ENCODE results near the gene PI4KA.

- no peak for TF ChIP-seq EZH2phosphoT487 (IDR thresholded peaks at IDR 0.05; ENCODE audit: borderline replicate concordance, low read depth)
- no peak for TF ChIP-seq EP300 (IDR thresholded peaks at IDR 0.05; ENCODE audit: borderline replicate concordance in 1 of 2, low read depth in 1 of 2, low read length in 1 of 2)
- TF ChIP-seq GABPA (IDR thresholded peaks at IDR 0.05; ENCODE audit: low read depth): no peak
- no peak for TF ChIP-seq CTCF (IDR thresholded peaks at IDR 0.05)
- no peak for TF ChIP-seq SIN3A (IDR thresholded peaks at IDR 0.05; ENCODE audit: borderline replicate concordance, low read depth, low read length)
- no peak for TF ChIP-seq RCOR1 (IDR thresholded peaks at IDR 0.05; ENCODE audit: low read length)
- no peak for TF ChIP-seq FOXJ3 (CRISPR knock-in tag; IDR thresholded peaks at IDR 0.05)
- TF ChIP-seq POLR2AphosphoS5 (IDR thresholded peaks at IDR 0.05; ENCODE audit: low read depth, low read length): no peak
- TF ChIP-seq FOSL2 (IDR thresholded peaks at IDR 0.05; ENCODE audit: borderline replicate concordance, low read depth): no peak
- no peak for TF ChIP-seq RAD21 (IDR thresholded peaks at IDR 0.05; ENCODE audit: low read length)
- no peak for TF ChIP-seq IRF3 (IDR thresholded peaks at IDR 0.05; ENCODE audit: low read depth, low read length)
- TF ChIP-seq CHD2 (IDR thresholded peaks at IDR 0.05; ENCODE audit: low read length, partially characterized antibody): no peak
- no peak for TF ChIP-seq TCF12 (IDR thresholded peaks at IDR 0.05)
Measured at GRCh38 chr22:20783300-20783673, 75.3 kb downstream of the PI4KA start.

Data from SK-N-SH (cell line).